LNCaP clone FGC (cell line): ENCODE data around the gene SORCS3.

Source experiments
- DNase-seq: peaks from one replicate; pipeline ENCODE4 v3.0.0-alpha.2; 2011; ENCODE audit warnings: low read depth
- H3K4me3 ChIP-seq: 2 replicates; pipeline ENCODE4 v1.5.1; 2011; ENCODE audit warnings: mild to moderate bottlenecking, low read depth, low read length, control low read depth
- CTCF ChIP-seq: IDR thresholded peaks from 2 replicates; pipeline ENCODE4 v1.5.1; 2012; ENCODE audit warnings: mild to moderate bottlenecking; ENCODE audit not compliant: control insufficient read depth, insufficient read depth; ENCODE audit errors: extremely low read depth

SORCS3 gene

GRCh38 chr10:105268961-105269360 is 627.9 kb downstream of the SORCS3 start:
- no peak overlapping the region for H3K4me3 ChIP-seq
- no peak for TF ChIP-seq CTCF
- DNase-seq, result no peak

- H3K4me3 ChIP-seq, result no peak overlapping the region
- no peak for DNase-seq
- TF ChIP-seq CTCF, result no peak
Measured at GRCh38 chr10:105269689-105270088, 628.6 kb downstream of the SORCS3 start.

GRCh38 chr10:105274556-105275070 is 633.5 kb downstream of the SORCS3 start:
- H3K4me3 ChIP-seq, result no peak overlapping the region
- DNase-seq, result no peak
- TF ChIP-seq CTCF, result no peak

- no peak overlapping the region for H3K4me3 ChIP-seq
- no peak for DNase-seq
- no peak for TF ChIP-seq CTCF
Measured at GRCh38 chr10:105278439-105278838, 637.3 kb downstream of the SORCS3 start.

GRCh38 chr10:105279101-105279500 is 638.0 kb downstream of the SORCS3 start:
- no peak for DNase-seq
- no peak for TF ChIP-seq CTCF
- H3K4me3 ChIP-seq, result no peak overlapping the region

GRCh38 chr10:105280895-105281294 is 639.8 kb downstream of the SORCS3 start:
- no peak for TF ChIP-seq CTCF
- no peak for DNase-seq
- H3K4me3 ChIP-seq, result no peak overlapping the region

- TF ChIP-seq CTCF, result no peak
- H3K4me3 ChIP-seq, result no peak overlapping the region
- no peak for DNase-seq
Measured at GRCh38 chr10:105284476-105285215, 643.6 kb downstream of the SORCS3 start.
